CMK (cell line): Measurements from ENCODE around the gene CCDC124.
"Not testable (repeated sequence)": the region's sequence is repeated elsewhere in the genome, so short reads cannot be mapped to it uniquely, and the experiment has no call there.

Experiments used
- DNase-seq: peaks from one replicate; pipeline ENCODE4 v3.0.0-alpha.2; 2010; ENCODE audit warnings: low read depth

The CCDC124 gene

DNA sequence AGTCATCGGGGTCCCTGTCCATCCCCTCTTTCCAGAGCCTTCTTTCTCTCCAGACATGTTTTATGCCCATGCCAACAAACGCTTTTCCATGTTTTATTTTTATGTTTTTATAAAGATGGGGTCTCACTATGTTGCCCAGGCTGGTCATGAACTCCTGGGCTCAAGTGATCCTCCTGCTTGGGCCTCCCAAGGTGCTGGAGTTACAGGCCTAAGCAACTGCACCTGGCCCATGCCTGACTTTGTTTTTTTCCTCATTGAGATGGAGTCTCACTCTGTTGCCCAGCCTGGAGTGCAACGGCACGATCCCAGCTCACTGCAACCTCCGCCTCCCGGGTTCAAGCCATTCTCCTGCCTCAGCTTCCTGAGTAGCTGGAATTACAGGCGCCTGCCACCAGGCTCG is 53.8 kb downstream of the CCDC124 start:
- not testable (repeated sequence) for DNase-seq

DNA sequence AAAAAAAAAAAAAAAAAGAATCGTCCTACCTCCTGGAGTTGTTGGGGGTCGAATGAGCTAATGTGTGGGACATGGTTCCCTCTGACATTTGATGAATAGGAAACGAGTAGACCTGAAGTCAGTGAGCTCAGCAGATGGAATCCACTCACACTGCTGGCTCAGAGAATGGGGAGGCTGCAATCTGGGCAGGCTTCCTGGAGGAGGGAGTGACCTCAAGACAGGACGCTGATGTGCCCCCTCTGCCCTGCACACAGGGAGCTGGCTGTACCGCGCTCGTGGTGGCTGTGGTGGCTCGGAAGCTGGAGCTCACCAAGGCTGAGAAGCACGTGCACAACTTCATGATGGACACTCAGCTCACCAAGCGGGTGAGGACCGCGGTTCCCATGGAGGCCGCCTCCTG is 55.3 kb downstream of the CCDC124 start:
- DNase-seq: no peak

DNA sequence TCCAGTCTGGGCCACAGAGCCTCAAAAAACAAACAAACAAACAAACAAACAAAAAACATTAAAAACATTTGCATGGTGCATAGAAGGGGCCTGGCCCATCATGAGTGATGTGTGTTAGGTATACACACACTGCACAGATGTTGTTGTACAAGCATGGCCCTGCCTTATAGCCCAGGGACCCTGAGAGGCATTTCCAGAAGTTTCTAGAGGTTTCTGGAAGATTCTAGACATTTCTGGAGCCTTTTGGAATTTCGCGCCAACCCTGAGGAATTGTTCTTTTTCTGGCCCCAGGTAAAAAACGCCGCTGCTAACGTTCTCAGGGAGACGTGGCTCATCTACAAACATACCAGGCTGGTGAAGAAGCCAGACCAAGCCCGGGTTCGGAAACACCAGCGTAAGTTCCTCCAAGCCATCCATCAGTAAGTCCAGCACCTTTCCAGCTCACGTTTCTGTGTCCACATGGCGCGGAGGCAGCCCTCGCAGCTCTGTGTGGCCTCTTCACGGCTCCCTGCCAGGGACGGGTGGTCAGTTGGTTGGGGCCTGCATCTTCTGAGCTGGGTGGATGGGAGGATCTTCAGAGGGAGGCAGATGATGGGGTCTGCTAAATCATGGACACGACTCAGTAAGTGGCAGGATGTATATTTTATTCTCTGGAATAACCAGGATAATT is 56.7 kb downstream of the CCDC124 start:
- DNase-seq: no peak

DNA sequence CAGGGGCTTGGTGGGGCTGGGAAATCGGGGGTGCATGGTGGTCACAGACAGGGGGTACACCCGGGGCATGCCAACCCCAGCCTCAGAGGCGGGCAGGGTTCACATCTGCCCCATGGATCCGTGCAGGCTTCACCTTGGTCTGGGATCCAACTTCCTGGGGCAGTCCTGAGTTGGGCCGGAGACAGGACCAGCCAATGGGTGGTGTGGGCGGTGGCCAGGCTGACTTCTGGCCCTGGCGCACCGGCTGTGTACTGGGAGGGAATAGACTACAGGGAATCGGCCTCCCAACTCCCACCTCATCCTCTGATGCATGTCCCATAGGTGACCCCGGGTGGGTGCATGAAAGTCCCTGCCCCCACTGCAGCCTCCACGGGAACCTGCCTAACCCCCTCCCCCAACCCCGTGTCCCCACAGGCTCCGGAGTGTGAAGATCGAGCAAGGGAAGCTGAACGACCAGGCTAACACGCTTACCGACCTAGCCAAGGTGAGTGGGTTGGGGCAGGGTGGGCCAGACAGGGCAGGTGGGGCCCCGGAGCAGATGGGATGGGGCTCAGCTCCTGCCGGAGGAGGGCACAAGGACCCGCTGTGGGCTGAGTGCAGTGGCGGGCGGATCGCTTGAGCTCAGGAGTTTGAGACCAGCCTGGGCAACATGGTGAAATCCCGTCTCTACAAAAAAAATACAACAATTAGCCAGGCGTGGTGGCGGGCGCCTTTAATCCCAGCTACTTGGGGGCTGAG is 60.4 kb downstream of the CCDC124 start:
- DNase-seq: no peak
